PFSK-1 (cell line): ENCODE data around the gene CUX1.

ENCODE experiments used
- SIN3A ChIP-seq: IDR thresholded peaks from 2 replicates; pipeline ENCODE4 v1.6.1; 2012; ENCODE audit warnings: mild to moderate bottlenecking, low read length, moderate library complexity, borderline replicate concordance; ENCODE audit not compliant: insufficient read depth
- TAF1 ChIP-seq: IDR thresholded peaks from 2 replicates; pipeline ENCODE4 v1.6.1; 2012; ENCODE audit warnings: low read length, control low read depth, borderline replicate concordance; ENCODE audit not compliant: insufficient read depth
- TF ChIP-seq, protein P1 (sequence below), 2 experiments: IDR thresholded peaks; 2 replicates each; pipeline versions ENCODE4 v1.6.1 to v1.8.0; 2011 to 2012; ENCODE audit warnings: low read depth in 2 of 2, low read length in 2 of 2, control low read depth in 1 of 2, inconsistent platforms in 1 of 2, mild to moderate bottlenecking in 1 of 2, moderate library complexity in 1 of 2; ENCODE audit not compliant: insufficient read depth in 1 of 2

DNA sequence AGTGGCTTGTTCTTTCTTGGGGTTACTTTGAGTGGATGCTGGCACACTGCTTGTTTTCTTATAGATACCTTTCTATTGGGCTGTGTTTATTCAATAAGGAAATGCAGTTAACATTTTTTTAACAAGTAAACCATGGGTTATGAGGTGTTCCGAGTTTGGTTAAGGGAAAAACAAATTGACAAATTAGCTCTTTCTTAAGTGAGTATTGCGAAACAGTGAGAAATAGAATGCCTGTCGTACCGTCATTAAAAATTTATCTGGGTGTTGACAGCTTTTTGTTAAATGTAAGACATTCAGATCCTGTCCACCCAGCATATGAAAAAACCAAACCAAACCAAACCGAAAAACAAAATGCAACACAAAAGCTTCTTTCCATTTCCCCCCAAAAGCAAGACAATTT is 6.2 kb downstream of the CUX1 start:
- TF ChIP-seq SIN3A (no peak), TAF1 (no peak)
- TF ChIP-seq, protein P1, sequence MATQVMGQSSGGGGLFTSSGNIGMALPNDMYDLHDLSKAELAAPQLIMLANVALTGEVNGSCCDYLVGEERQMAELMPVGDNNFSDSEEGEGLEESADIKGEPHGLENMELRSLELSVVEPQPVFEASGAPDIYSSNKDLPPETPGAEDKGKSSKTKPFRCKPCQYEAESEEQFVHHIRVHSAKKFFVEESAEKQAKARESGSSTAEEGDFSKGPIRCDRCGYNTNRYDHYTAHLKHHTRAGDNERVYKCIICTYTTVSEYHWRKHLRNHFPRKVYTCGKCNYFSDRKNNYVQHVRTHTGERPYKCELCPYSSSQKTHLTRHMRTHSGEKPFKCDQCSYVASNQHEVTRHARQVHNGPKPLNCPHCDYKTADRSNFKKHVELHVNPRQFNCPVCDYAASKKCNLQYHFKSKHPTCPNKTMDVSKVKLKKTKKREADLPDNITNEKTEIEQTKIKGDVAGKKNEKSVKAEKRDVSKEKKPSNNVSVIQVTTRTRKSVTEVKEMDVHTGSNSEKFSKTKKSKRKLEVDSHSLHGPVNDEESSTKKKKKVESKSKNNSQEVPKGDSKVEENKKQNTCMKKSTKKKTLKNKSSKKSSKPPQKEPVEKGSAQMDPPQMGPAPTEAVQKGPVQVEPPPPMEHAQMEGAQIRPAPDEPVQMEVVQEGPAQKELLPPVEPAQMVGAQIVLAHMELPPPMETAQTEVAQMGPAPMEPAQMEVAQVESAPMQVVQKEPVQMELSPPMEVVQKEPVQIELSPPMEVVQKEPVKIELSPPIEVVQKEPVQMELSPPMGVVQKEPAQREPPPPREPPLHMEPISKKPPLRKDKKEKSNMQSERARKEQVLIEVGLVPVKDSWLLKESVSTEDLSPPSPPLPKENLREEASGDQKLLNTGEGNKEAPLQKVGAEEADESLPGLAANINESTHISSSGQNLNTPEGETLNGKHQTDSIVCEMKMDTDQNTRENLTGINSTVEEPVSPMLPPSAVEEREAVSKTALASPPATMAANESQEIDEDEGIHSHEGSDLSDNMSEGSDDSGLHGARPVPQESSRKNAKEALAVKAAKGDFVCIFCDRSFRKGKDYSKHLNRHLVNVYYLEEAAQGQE (IDR thresholded peaks at IDR 0.05; ENCODE audit: insufficient read depth in 1 of 2, low read depth in 2 of 2, low read length in 2 of 2) = no peak
